Astrocyte (in vitro differentiated cells and primary cell): ENCODE results near the gene IRX1.

Experiments
- CTCF ChIP-seq: IDR thresholded peaks from 2 replicates; pipeline ENCODE4 v1.5.1; 2011; ENCODE audit warnings: low read depth, mild to moderate bottlenecking, inconsistent platforms, low read length, moderate library complexity; ENCODE audit not compliant: insufficient read depth
- EZH2 ChIP-seq: IDR thresholded peaks from 2 replicates; pipeline ENCODE4 v1.6.1; 2012; ENCODE audit warnings: mild to moderate bottlenecking, low read length, inconsistent platforms; ENCODE audit not compliant: insufficient read depth

GRCh38 chr5:3604501-3604900 lies 8.9 kb downstream of the IRX1 start:
- TF ChIP-seq EZH2 (no peak), CTCF (no peak)
